Stimulated activated CD8-positive, alpha-beta memory T cell treated with anti-CD3 and anti-CD28 coated beads, Interleukin-12 subunit alpha, Interleukin-12 subunit beta, amount 100 ng/mL, for 24 hours (primary cell): ENCODE data around the gene WNK1.
A peak's percentile ranks its signal among the peaks of the same experiment; 100 is the strongest.
"Not testable (repeated sequence)": the region's sequence is repeated elsewhere in the genome, so short reads cannot be mapped to it uniquely, and the experiment has no call there.

Experiments used
- DNase-seq: peaks from one replicate; pipeline ENCODE4 v3.0.0-alpha.2; 2020; ENCODE audit errors: extremely low read depth

Gene WNK1

GRCh38 chr12:751999-752694 lies at the start of gene WNK1:
Gene WNK1, plus strand, starts transcription at chr12:752579. Its CDS starts 987 bp downstream, at chr12:753566.
- peak; percentile 92 for DNase-seq

- DNase-seq: no peak
Observed at GRCh38 chr12:704516-705242, 47.7 kb upstream of the WNK1 start.

GRCh38 chr12:708084-708483 lies 44.3 kb upstream of the WNK1 start:
- not testable (repeated sequence) for DNase-seq

GRCh38 chr12:709455-710020 lies 42.8 kb upstream of the WNK1 start:
- no peak for DNase-seq

- no peak for DNase-seq
Observed at GRCh38 chr12:712172-712863, 40.1 kb upstream of the WNK1 start.

- no peak for DNase-seq
Observed at GRCh38 chr12:713281-713875, 39.0 kb upstream of the WNK1 start.

- peak; percentile 14 for DNase-seq
Observed at GRCh38 chr12:716506-716905, 35.9 kb upstream of the WNK1 start.

- DNase-seq: no peak
Observed at GRCh38 chr12:718756-719102, 33.6 kb upstream of the WNK1 start.

GRCh38 chr12:720231-720941 lies 32.0 kb upstream of the WNK1 start:
- DNase-seq: no peak

GRCh38 chr12:724194-724855 lies 28.1 kb upstream of the WNK1 start:
- no peak for DNase-seq

- DNase-seq: no peak
Observed at GRCh38 chr12:725076-725475, 27.3 kb upstream of the WNK1 start.

GRCh38 chr12:726281-727140 lies 25.9 kb upstream of the WNK1 start:
- no peak for DNase-seq

- no peak for DNase-seq
Observed at GRCh38 chr12:727321-727720, 25.1 kb upstream of the WNK1 start.

GRCh38 chr12:728781-729180 lies 23.6 kb upstream of the WNK1 start:
- DNase-seq: no peak

GRCh38 chr12:729221-729620 lies 23.2 kb upstream of the WNK1 start:
- DNase-seq: no peak

- DNase-seq: no peak
Observed at GRCh38 chr12:730550-730949, 21.8 kb upstream of the WNK1 start.

GRCh38 chr12:737122-737739 lies 15.1 kb upstream of the WNK1 start:
- no peak for DNase-seq

GRCh38 chr12:738712-739111 lies 13.7 kb upstream of the WNK1 start:
- no peak for DNase-seq

- no peak for DNase-seq
Observed at GRCh38 chr12:739349-739748, 13.0 kb upstream of the WNK1 start.

- DNase-seq: no peak
Observed at GRCh38 chr12:740921-741320, 11.5 kb upstream of the WNK1 start.
